ENCODE data around the gene HUS1. TPM values are rescaled to one million over a fixed set of nuclear protein-coding genes. Genes with fewer than 3 reads are reported as not detected.

The HUS1 gene
- total and polyA plus RNA-seq, 2 of the 13 experiments (the other 11 are each of a cell fraction or from before 2014, with no cell fraction given), result 14.8 to 16.9 TPM

- intact Hi-C loops (cut with micrococcal nuclease; ENCODE audit: unreplicated experiment) (loop anchor here (2.0 kb wide), 1 partner anchor 701 kb away; no protein-coding TSS in a partner anchor), in situ Hi-C loops (cut with HindIII; ENCODE audit: extremely low pct_ligation_motif_present, low pct_unique_long_range_greater_than_20kb) (no loop called here)
- Histone ChIP-seq H3K4me1 (ENCODE audit: insufficient read depth, low read length) (no peaks in the 10 kb centered on the region), H3K4me2 (ENCODE audit: low read depth, low read length) (no peak overlapping the region), H3K9me3 (ENCODE audit: low read length) (no peaks in the 10 kb centered on the region), H3K36me3 (replicated peaks in 1 of 2; ENCODE audit: control insufficient read depth in 1 of 2, insufficient read depth in 2 of 2, low read length in 2 of 2) (peaks cover 26 to 68% of the 10 kb centered on the region in 2 experiments), H3K27me3 (ENCODE audit: control insufficient read depth in 1 of 2, insufficient read depth in 2 of 2, low read length in 2 of 2) (no peaks in the 10 kb centered on the region), H4K20me1 (ENCODE audit: insufficient read depth, low read length) (no peaks in the 10 kb centered on the region), H3K4me3 (replicated peaks in 1 of 3; ENCODE audit: insufficient read depth in 1 of 3, low read depth in 2 of 3, low read length in 3 of 3) (no peak overlapping the region), H2AFZ (ENCODE audit: low read length) (no peak overlapping the region), H3K79me2 (ENCODE audit: insufficient read depth, low read length) (no peaks in the 10 kb centered on the region), H3K9ac (ENCODE audit: insufficient read depth, low read depth, low read length) (no peak overlapping the region), H3K27ac (ENCODE audit: extremely low read length, insufficient read depth, low read length) (no peak overlapping the region)
- DNase-seq (ENCODE audit: low spot score) (no peak), ATAC-seq (no peak), FAIRE-seq (no peak)
- 93% methylated on average over 2 of the region's 2 CpGs for whole genome bisulfite sequencing (ENCODE audit: low lambda C conversion rate)
- TF ChIP-seq ATF7-NPFF (CRISPR knock-in tag; IDR thresholded peaks at IDR 0.05; ENCODE audit: low read depth) (no peak), ZNF7 (CRISPR knock-in tag; IDR thresholded peaks at IDR 0.05) (no peak), KLF13 (CRISPR knock-in tag; IDR thresholded peaks at IDR 0.05) (no peak), KLF6 (CRISPR knock-in tag; IDR thresholded peaks at IDR 0.05) (no peak), ZNF782 (CRISPR knock-in tag; IDR thresholded peaks at IDR 0.05; ENCODE audit: borderline replicate concordance) (no peak), MXI1 (IDR thresholded peaks at IDR 0.05; ENCODE audit: borderline replicate concordance, low read depth, low read length) (no peak), SATB2 (CRISPR knock-in tag; IDR thresholded peaks at IDR 0.05) (no peak), HOXA5 (CRISPR knock-in tag; IDR thresholded peaks at IDR 0.05) (no peak), XBP1 (CRISPR knock-in tag; IDR thresholded peaks at IDR 0.05) (no peak), RBFOX2 (IDR thresholded peaks at IDR 0.05; ENCODE audit: low read depth, low read length) (no peak), ARNT (IDR thresholded peaks at IDR 0.05) (no peak), RAD51 (IDR thresholded peaks at IDR 0.05; ENCODE audit: borderline replicate concordance) (no peak), ZNF329 (CRISPR knock-in tag; IDR thresholded peaks at IDR 0.05; ENCODE audit: low read depth) (no peak), ZNF34 (CRISPR knock-in tag; IDR thresholded peaks at IDR 0.05; ENCODE audit: borderline replicate concordance) (no peak), ZNF343 (CRISPR knock-in tag; IDR thresholded peaks at IDR 0.05) (no peak), ZNF460 (CRISPR knock-in tag; IDR thresholded peaks at IDR 0.05; ENCODE audit: borderline replicate concordance) (no peak), SMC3 (IDR thresholded peaks at IDR 0.05; ENCODE audit: low read length) (no peak), ZNF772 (CRISPR knock-in tag; IDR thresholded peaks at IDR 0.05) (no peak)
- TF ChIP-seq, protein P1, sequence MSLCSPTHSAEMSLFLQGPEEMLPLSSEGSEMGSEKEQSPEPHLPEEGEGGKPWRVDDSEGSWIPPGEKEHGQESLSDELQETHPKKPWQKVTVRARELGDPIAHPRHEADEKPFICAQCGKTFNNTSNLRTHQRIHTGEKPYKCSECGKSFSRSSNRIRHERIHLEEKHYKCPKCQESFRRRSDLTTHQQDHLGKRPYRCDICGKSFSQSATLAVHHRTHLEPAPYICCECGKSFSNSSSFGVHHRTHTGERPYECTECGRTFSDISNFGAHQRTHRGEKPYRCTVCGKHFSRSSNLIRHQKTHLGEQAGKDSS (CRISPR knock-in tag; IDR thresholded peaks at IDR 0.05; ENCODE audit: borderline replicate concordance, low read depth), result no peak
- TF ChIP-seq, protein P2, sequence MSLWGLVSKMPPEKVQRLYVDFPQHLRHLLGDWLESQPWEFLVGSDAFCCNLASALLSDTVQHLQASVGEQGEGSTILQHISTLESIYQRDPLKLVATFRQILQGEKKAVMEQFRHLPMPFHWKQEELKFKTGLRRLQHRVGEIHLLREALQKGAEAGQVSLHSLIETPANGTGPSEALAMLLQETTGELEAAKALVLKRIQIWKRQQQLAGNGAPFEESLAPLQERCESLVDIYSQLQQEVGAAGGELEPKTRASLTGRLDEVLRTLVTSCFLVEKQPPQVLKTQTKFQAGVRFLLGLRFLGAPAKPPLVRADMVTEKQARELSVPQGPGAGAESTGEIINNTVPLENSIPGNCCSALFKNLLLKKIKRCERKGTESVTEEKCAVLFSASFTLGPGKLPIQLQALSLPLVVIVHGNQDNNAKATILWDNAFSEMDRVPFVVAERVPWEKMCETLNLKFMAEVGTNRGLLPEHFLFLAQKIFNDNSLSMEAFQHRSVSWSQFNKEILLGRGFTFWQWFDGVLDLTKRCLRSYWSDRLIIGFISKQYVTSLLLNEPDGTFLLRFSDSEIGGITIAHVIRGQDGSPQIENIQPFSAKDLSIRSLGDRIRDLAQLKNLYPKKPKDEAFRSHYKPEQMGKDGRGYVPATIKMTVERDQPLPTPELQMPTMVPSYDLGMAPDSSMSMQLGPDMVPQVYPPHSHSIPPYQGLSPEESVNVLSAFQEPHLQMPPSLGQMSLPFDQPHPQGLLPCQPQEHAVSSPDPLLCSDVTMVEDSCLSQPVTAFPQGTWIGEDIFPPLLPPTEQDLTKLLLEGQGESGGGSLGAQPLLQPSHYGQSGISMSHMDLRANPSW (CRISPR knock-in tag; IDR thresholded peaks at IDR 0.05; ENCODE audit: borderline replicate concordance), result no peak
- POLR2A ChIA-PET, result no interaction called here
- no TSS peak for BruUV-seq (replicated peaks)
- CTCF ChIA-PET (ENCODE audit: low intra/inter-chr PET ratio, low total read pairs), result no interaction called here
Observed at GRCh38 chr7:47967708-47968107, 11.7 kb downstream of the HUS1 start.
